Measurements from ENCODE around the gene HINT1. TPM values are rescaled to one million over a fixed set of nuclear protein-coding genes. Genes with fewer than 3 reads are reported as not detected.

Gene HINT1
- total and polyA plus RNA-seq, 7 donors, result 205 to 441 (median 280) TPM

DNA sequence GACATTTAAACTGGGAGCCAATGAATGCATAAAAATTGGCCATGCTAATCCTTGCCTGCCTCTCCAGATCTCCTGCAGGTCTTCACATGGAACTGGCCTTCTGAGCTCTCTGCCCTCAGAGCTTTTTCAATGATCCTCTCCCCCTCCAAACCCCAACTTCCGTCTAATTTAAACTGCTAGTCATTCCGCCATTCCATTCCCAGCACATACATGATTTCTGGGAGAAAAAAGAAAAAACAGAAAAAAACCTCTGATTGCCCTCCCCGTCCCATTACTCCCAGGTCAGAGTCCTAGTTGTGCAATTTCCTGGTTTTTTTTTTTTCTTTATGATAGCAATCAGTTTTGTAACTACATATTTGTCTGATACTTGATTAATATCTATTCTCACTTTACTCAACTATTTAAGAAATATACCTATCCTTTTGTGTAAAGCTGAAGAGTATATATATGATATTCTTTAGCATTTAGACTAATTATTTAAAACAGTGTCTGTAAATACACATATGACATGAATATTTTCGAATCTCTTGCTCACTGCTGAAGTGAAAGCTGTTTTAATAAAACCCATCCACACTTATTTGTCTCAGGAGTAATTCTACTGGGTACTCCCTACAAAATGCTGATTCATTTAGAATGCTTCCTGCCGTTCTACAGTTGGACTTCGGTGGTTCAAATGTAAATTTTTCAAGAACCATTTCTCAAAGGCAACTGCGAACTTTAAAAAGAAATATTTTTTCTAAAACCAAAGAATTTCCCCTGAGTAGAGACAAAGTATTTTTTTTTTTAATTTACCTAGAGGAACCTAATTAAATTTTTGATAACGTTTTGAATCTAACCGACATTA, 1.6 kb downstream of the HINT1 start:
- Histone ChIP-seq H3K36me3 (ENCODE audit: insufficient read depth in 1 of 2, low read depth in 1 of 2) (peaks cover 9 to 47% of the 10 kb centered on the region in 2 donors), H3K4me1 (peaks cover 13% of the 10 kb centered on the region), H3K4me3 (peak overlapping the region; percentile 85), H3K9me3 (no peaks in the 10 kb centered on the region), H3K27ac (peak overlapping the region; percentile 97), H3K27me3 (ENCODE audit: insufficient read depth in 3 of 3, low read length in 2 of 3) (no peaks in the 10 kb centered on the region)
- ATAC-seq, result peak in 1 of 4 donors; percentile 24
- TF ChIP-seq CTCF (IDR thresholded peaks at IDR 0.05), result no peak
- intact Hi-C loops (cut with DNase I), result loop anchor here (5.0 to 10.0 kb wide), 2 partner anchors 251 to 254 kb away; no protein-coding TSS in a partner anchor
- DNase-seq, result no peak
- WGBS, 3 donors, result 35 to 41% (median 35%) methylated on average over 9 of the region's 9 CpGs

DNA sequence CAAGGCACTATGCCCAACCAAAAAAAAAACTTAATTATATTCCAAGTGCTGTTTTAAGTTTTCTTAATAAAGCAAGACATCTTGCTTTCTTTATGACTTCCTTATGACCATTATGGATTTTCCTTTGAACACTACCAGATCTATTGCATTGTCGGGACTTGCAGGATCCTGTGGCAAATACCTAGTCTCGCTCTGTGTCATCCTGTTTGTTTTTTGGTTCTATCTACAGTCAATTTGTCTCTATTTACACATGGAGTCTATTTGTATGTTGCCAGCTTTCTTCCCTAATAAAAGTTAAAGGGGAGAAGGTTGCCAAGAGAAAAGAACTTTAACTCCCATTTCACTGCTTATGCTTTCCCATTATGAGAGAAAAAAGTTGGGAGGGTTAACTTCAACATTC, 4.9 kb downstream of the HINT1 start:
- H3K9me3 ChIP-seq, result no peaks in the 10 kb centered on the region
- peaks cover 9 to 64% of the 10 kb centered on the region in 2 donors for H3K36me3 ChIP-seq (ENCODE audit: insufficient read depth in 1 of 2, low read depth in 1 of 2)
- peaks cover 13% of the 10 kb centered on the region for H3K4me1 ChIP-seq
- TF ChIP-seq CTCF (IDR thresholded peaks at IDR 0.05), result no peak
- intact Hi-C loops (cut with DNase I), result loop anchor here (5.0 to 10.0 kb wide), 2 partner anchors 255 to 257 kb away; no protein-coding TSS in a partner anchor
- H3K4me3 ChIP-seq, result no peak overlapping the region
- no peaks in the 10 kb centered on the region for H3K27me3 ChIP-seq (ENCODE audit: insufficient read depth in 3 of 3, low read length in 2 of 3)
- ATAC-seq (no peak), DNase-seq (no peak)
- H3K27ac ChIP-seq, result no peak overlapping the region
- 92 to 98% (median 97%) methylated on average over 2 of the region's 2 CpGs for WGBS, 3 donors

DNA sequence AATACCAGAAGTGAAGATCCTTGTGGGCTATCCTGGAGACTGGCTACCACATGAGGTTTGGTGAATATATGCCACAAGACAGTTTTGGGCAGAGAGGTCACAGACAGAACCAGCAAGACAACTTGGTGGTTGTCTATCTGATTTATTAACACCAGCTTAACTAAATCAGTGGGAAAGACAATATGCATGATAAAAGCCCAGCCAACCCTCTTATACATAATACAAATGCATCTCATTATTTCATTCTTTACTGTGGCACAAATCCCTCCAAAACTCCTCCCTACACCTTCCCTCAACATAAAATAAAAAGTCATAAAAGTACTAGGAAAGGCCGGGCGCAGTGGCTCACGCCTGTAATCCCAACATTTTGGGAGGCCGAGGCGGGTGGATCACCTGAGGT, 8.1 kb downstream of the HINT1 start:
- intact Hi-C loops (cut with DNase I), result no loop called here
- DNase-seq, result no peak
- ATAC-seq, result no peak
- Histone ChIP-seq H3K27me3 (ENCODE audit: insufficient read depth in 3 of 3, low read length in 2 of 3) (no peaks in the 10 kb centered on the region), H3K4me1 (no peaks in the 10 kb centered on the region), H3K36me3 (ENCODE audit: insufficient read depth in 1 of 2, low read depth in 1 of 2) (peaks cover 9 to 52% of the 10 kb centered on the region in 2 donors), H3K9me3 (no peaks in the 10 kb centered on the region), H3K27ac (no peak overlapping the region), H3K4me3 (no peak overlapping the region)
- no peak for TF ChIP-seq CTCF (IDR thresholded peaks at IDR 0.05)
- WGBS, 3 donors, result 98 to 99% (median 98%) methylated on average over 5 of the region's 5 CpGs

DNA sequence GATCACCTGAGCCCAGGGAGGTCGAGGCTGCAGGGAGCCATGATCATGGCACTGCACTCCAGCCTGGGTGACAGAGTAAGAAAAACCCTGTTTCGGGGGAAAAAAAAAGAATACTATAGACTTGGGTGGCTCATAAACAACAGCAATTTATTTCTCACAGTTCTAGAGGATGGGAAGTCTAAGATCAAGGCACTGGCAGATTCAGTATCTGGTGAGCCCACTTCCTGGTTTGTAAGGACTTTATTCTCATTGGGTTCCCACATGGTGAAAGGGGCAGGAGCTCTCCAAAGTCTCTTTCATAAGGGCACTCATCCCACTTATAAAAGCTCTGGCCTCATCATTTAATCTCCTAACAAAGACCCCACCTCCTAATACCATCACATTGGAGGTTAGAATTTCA, 8.7 kb downstream of the HINT1 start:
- no peak for ATAC-seq
- no peak overlapping the region for H3K27ac ChIP-seq
- WGBS, 3 donors, result 93 to 94% (median 93%) methylated on average over 2 of the region's 2 CpGs
- no peak for DNase-seq
- no peaks in the 10 kb centered on the region for H3K9me3 ChIP-seq
- intact Hi-C loops (cut with DNase I), result no loop called here
- no peaks in the 10 kb centered on the region for H3K4me1 ChIP-seq
- no peak overlapping the region for H3K4me3 ChIP-seq
- peaks cover 9 to 46% of the 10 kb centered on the region in 2 donors for H3K36me3 ChIP-seq (ENCODE audit: insufficient read depth in 1 of 2, low read depth in 1 of 2)
- H3K27me3 ChIP-seq (ENCODE audit: insufficient read depth in 3 of 3, low read length in 2 of 3), result no peaks in the 10 kb centered on the region
- no peak for TF ChIP-seq CTCF (IDR thresholded peaks at IDR 0.05)
